ENCODE data around the gene CDC45.

DNA sequence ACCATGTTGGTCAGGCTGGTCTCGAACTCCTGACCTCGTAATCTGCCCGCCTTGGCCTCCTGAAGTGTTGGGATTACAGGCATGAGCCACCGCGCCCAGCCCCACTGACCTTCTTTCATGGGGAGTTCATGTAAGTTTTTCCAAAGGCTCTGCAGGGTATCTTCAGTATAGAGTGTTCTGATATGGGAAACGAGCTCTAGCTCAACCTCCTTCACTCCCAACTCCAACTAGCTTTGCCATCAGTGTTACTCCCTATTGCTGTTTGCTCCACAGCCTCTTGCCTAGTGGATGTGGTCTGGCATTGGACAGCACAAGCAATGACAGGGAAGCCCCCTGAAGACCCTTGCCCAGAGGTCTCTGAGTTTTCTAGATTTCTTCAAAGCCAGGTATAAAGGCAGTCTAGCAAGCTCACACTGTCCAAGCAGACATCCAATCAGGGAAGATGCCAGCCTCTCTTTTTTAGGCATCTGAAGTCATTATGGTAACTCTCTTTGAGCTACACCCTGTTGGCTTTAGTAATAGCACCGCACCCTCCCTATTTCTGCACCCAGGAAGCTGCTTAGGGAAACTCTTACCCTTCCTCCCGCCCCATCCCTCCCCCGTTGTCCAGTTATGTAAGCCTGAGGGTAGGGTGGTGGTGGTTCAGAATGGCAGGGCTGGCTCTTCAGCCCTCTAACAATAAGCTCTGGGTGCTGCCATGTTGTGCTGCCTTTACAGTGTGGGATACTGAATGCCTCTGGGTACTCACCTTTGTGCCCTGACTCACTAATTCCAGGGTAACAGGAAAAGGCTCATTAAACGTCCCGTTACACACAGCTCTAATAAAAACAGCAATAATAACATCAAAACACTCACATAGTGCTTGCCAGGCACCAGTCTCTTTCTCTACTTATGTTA, 85.9 kb downstream of the CDC45 start:
- TF ChIP-seq GATA2 (IDR thresholded peaks at IDR 0.05; ENCODE audit: low read depth, low read length) (no peak), GATA3 (IDR thresholded peaks at IDR 0.05; ENCODE audit: low read depth, low read length) (no peak)

All from SH-SY5Y (cell line).